Esophagus squamous epithelium (tissue), 4 donors: ENCODE data around the gene SSC4D.

Experiments
- CTCF ChIP-seq, 6 experiments: fragments of 450-650 bp in 4 of 6; fragments of 200-600 bp in 2 of 6; sonication (generic) in 2 of 6; IDR thresholded peaks; one replicate each; pipeline ENCODE4 v1.5.1; 2016 to 2019; ENCODE audit warnings: antibody characterized with exemption in 6 of 6, mild to moderate bottlenecking in 4 of 6, moderate library complexity in 4 of 6
- POLR2A ChIP-seq, 4 donors: fragments of 450-650 bp; IDR thresholded peaks; one replicate each; pipeline ENCODE4 v1.6.1; 2017; ENCODE audit warnings: antibody characterized with exemption in 4 of 4, mild to moderate bottlenecking in 4 of 4, moderate library complexity in 3 of 4

GRCh38 chr7:76426246-76426645 is 16.7 kb upstream of the SSC4D start:
- TF ChIP-seq CTCF (IDR thresholded peaks at IDR 0.05) (no peak), POLR2A (IDR thresholded peaks at IDR 0.05) (no peak)
